ENCODE data around the gene CLBA1. TPM values are rescaled to one million over a fixed set of nuclear protein-coding genes. Genes with fewer than 3 reads are reported as not detected.

The CLBA1 gene
- polyA plus RNA-seq, 1 donor, result 25.0 TPM

GRCh38 chr14:104999361-104999760, 13.8 kb downstream of the CLBA1 start:
- no peak for DNase-seq

DNA sequence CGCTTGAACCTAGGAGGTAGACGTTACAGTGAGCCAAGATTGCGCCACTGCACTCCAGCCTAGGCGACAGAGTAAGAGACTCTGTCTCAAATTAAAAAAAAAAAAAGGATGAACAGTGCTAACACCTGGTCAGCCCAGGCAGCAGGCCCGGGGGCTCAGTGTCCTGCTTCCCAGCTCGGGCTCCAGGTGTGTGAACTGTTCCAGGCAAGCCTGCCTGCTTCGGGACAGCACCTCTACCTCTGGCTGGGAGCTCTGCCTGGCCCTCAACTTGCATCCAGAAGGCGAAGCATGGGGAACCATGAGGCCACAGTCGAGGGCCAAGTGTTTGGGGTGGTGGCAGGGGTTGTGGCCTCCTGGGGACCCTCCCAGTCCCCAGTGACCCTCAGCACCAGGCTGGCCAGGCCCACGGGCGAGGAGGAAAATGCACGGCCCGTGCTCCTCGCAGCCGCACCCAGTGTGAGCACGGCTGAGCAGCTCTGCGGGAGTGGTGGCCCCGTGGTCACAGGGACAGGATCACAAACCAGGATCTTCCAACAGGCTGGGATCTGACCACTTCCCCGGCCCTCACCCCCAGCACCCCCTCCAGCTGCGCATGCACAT, 19.8 kb downstream of the CLBA1 start:
- DNase-seq, result no peak

DNA sequence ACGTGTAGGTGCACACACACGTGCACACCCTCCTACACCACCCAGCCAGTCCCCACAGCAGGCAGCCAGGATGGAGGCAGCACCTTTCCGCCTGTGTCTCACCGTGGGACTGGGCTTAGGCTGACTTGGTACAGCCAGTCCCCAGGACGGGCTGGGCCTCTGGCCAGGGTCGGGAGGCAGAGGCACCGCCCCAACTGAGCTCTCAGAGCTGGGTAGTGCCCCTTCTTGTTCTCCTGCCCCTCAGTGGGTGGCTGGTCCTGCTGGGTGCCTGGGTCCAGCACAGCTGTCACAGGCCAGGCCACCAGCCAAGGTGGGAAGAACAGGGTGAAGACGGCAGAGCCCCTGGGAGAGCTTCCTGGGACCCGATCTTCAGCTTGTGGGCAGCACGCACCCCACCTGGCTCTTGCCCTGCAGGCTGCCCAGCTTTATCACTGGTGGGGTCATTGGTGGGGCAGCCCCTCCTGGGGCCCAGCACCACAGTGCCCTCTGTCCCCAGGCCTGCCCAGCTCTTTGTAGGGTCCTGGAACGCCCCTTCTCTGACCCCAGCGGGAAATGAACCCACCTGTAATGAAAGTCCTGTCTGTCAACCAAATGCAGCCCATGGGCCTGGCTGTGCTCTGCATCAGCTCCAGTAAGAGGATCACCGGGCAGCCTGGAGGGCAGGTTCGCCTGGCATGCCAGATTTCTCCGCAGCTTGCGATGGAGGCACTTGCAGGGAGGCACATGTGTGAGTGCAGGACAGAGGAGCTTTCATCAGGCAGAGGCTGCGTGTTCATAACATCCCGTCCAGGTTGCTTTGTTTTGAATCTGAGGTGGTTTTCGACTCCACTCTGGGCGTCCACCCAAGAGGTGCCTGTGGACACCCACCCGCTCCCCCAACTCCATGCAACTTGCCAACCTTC, 20.6 kb downstream of the CLBA1 start:
- DNase-seq, result no peak

DNA sequence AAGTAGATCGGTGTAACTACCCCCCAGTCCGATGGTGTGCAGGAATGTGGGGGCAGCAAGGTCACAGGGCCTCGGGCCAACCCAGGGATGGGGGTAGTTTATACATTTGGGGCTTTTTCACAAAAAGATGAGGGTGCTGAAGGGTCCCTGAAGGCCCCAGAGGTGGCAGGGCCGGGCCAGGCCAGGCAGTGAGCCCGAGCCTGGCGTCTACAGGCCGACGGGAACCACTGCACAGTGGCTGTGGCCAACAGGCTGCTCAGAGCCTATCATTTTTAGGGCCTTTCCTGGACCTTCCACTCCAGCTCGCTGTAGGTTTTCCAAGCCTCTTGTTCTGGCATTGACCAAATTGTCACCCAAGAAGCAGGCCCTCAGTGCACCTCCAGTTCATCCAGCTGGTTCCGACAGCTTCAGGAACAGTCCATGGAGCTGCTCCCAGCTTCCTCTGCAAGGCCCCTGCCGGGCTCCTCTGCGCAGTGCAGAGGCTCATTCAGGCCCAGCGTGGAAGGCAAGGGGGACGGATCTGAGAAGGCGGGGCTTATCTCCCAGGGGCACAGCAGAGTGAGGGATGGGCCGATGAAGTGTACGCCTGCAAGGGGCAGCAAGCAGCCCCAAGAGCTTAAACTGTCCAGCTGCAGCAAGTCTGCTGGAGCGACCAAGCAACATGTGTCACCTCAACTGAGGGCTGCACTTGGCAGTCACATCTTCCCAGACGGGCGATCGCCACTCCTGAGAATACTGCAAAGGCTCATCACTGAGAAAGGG, 21.4 kb downstream of the CLBA1 start:
- DNase-seq, result no peak

DNA sequence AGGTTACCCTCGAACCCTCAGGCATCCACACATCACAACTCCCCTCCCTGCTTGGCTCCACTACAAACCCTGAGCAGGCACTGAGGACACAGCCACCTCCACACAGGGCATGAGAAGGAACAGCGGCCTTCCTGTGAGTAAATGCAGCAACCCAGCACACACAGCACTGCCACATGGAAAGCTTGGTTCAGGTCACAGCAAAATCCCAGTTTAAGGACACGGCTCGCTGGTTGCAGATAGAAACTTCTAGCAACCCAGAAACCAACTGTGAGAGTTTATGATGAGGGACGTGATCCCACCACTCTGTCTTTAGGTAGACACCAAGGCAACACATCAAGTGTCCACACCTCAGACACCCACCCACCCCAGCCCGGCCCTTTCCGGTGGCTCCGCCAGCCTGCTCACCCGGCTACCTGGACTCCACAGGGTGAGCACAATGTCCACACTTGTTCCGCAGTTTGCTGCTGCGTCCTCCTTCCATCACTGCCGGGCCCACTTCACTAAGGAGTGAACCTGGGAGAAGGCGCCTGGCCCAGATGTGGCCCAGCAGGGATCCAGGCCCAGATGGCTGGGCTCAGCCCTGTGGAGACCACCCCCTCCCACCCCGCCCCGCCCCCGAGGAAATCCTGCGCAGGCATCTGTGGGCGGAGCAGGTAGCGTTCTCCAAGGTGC, 22.1 kb downstream of the CLBA1 start:
- no peak for DNase-seq

DNA sequence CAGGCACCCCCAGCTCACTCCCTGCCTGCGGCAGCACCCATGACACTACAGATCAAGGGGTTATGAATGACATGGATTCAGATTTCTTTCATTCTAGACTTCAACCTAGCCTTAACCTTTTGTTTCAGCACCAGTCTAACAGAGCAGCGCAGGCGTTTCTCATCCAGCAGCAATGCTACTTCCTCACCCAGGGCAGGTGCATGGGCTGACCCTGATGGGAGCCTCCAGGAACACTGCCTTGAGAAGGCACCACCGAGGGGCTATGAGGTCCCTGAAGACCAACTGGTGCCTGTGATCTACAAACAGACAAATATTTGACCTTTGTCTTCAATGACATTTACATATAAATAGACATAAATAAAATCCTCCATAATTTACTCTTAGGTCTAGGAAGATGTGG, 24.5 kb downstream of the CLBA1 start:
- no peak for DNase-seq

DNA sequence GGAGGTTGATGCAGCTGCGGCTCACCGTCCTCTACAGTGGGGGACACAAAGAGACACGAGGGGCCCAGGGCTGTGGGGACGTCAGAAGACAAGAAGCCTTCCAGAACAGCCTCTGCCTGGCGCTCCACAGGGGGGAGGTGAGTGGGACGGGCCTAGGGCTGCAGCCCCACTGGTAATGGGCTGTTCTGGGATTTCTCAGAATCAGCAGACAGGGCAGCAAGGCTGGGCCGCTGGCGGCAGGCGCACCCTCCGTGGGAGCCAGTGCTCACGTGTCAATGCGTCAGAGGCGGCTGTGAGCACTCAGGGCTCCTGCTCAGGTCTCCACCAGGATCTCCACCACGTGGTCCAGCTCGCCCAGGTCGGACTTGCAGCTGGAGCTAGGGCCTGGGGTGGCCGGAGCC, 25.3 kb downstream of the CLBA1 start:
- DNase-seq, result no peak

GRCh38 chr14:105011312-105011990, 25.9 kb downstream of the CLBA1 start:
- no peak for DNase-seq

DNA sequence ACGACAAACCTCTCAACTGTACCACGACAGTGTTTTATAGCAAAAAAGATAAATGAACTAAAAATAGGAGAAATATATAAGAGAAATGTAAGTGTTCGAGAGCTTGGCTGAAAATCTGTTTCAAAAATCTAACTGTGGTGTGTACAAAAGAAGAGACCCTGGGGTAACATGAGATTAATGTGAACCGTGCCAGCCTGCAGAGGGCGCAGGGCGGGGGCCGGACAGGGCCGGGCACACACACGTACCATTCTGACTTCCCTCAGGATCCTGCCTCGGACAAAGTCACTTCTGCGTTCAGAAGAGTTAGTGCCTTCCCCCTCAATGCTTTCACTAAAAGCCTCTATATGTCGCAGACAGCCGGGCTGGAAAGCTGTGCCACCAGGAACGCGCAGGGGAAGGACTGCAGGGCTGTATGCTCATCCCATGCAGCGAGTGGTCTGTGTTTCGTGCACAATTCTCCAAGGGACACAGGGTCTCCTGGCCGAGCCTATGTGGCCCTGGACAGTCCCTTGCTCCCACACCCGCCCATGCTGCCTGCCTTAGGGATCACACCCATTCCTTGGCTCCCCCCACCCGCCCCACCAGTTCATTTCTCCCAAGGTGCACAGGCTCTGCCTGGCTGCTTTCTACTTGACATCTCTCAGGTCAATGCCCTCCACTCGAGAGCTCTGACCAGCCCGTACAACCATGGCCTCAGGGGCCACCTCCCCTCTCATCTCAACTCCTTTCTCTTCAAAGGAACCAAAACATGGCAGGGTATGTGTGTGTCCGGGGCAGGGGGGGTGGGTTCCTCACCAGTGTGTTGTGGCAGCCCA, 26.8 kb downstream of the CLBA1 start:
- no peak for DNase-seq

GRCh38 chr14:105013150-105013785, 27.7 kb downstream of the CLBA1 start:
- no peak for DNase-seq

- no peak for DNase-seq
Observed at GRCh38 chr14:105014032-105014431, 28.4 kb downstream of the CLBA1 start.

GRCh38 chr14:105014631-105015030, 29.0 kb downstream of the CLBA1 start:
- DNase-seq, result no peak

DNA sequence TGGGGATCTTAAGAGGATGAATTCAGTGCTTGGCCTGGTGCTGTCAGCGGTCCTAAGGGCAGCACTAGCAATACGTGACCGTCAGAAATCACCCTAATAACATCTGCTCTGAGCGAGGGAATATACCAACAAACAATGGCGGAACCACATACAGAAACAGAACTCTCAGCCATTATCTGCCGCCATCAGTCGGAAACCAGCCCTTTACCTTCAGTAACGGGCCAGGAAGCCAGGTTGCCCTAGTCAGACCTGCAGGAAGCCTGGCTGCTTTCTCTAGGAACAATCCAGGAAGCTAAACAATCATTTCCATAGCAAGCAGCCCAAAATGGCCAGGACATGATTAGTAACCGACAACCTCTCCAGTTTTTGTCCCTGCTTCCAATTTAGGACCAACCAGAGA, 29.7 kb downstream of the CLBA1 start:
- DNase-seq, result no peak

- no peak for DNase-seq
Observed at GRCh38 chr14:105015905-105016304, 30.3 kb downstream of the CLBA1 start.

- no peak for DNase-seq
Observed at GRCh38 chr14:105018414-105018813, 32.8 kb downstream of the CLBA1 start.

GRCh38 chr14:105019861-105020814, 34.5 kb downstream of the CLBA1 start:
- DNase-seq, result peak; percentile 25

DNA sequence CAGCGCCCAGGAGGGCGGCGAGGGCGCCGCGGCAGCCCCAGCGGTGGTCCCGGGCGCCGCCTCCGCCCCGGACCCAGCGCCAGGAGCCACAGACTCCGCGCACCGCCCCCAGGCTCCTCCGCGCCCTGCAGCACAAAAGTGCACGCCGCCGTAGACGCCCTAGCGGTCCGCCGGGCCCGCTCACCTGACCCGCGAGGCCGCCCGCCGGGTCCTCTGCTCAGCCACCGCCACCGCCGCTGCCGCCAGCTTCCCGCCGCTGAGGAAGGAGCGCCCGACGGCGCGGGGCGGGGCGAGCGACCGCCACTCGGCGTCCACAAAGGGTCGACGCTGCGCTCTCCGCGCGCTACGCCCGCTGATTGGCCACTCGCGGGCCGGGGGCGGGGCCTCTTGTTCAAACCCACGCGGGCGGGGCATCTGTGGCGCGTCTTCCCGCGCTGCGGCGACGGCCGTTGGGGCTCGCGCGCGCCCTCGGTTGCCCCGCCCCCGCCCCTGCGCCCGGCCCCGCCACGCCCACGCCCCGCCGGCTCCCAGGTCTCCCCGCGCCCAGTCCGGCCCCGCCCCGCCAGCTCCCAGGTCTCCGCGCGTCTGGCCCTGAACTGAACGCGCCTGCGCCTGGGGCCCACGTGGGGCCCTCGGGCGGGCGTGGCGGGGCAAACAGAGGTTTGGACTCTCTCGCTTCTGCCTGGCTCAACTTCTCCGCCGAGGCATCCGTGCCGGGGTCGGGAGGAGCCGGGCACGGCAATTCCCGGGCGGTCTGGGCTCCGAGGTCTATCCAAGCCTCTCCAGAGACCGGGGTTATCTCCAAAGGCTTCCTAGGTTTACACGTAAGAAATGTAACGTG, 35.4 kb downstream of the CLBA1 start, which contains the start of gene CDCA4:
TSS of gene CDCA4 (minus strand) at position 269 of the 841 bp plus-strand sequence. CDS start 9,154 bp downstream, outside the sequence.
- DNase-seq, result peak; percentile 97

Measured in left kidney (tissue), 2 donors.